Stimulated activated naive CD8-positive, alpha-beta T cell treated with anti-CD3 and anti-CD28 coated beads, Interleukin-15, amount 100 ng/mL, for 72 hours (primary cell): ENCODE data around the gene KIRREL3.

Source experiments
- ATAC-seq: fragments of 150-1000 bp; cut with Tn5 transposase; 2 replicates; pipeline ENCODE4 v1.10.0; 2021; ENCODE audit warnings: mild to moderate bottlenecking, moderate library complexity
- DNase-seq, 2 donors: peaks; one replicate each; pipeline ENCODE4 v3.0.0; 2021 to 2022
- H3K27ac Mint-ChIP-seq, 2 donors: one replicate each; pipeline ENCODE4 v1.8.0; 2022; ENCODE audit warnings: mild to moderate bottlenecking in 2 of 2, mixed read lengths in 2 of 2, moderate library complexity in 2 of 2
- H3K27me3 Mint-ChIP-seq: one replicate; pipeline ENCODE4 v1.8.0; 2022; ENCODE audit warnings: mixed read lengths
- H3K4me1 Mint-ChIP-seq: one replicate; pipeline ENCODE4 v1.8.0; 2022; ENCODE audit warnings: mild to moderate bottlenecking, mixed read lengths
- H3K4me3 Mint-ChIP-seq, 2 donors: one replicate each; pipeline ENCODE4 v1.8.0; 2022; ENCODE audit warnings: mild to moderate bottlenecking in 2 of 2, mixed read lengths in 2 of 2, moderate library complexity in 1 of 2
- H3K9me3 Mint-ChIP-seq, 2 donors: one replicate each; pipeline ENCODE4 v1.8.0; 2022; ENCODE audit warnings: mixed read lengths in 2 of 2

Gene KIRREL3

GRCh38 chr11:126655807-126656128 lies 344.8 kb downstream of the KIRREL3 start:
- H3K27me3 Mint-ChIP-seq: peaks cover 18% of the 10 kb centered on the region
- ATAC-seq: no peak
- H3K4me3 Mint-ChIP-seq: no peak overlapping the region
- peak overlapping the region in 1 of 2 donors; percentile 48 for H3K27ac Mint-ChIP-seq
- no peak for DNase-seq
- H3K4me1 Mint-ChIP-seq: no peaks in the 10 kb centered on the region
- no peaks in the 10 kb centered on the region for H3K9me3 Mint-ChIP-seq

- no peak for ATAC-seq
- Mint-ChIP-seq H3K9me3 (no peaks in the 10 kb centered on the region), H3K27me3 (peaks cover 18% of the 10 kb centered on the region), H3K4me3 (no peak overlapping the region), H3K4me1 (no peaks in the 10 kb centered on the region), H3K27ac (peak overlapping the region in 1 of 2 donors; percentile 48)
- DNase-seq: no peak
Observed at GRCh38 chr11:126654886-126655806, 345.4 kb downstream of the KIRREL3 start.

- Mint-ChIP-seq H3K4me1 (no peaks in the 10 kb centered on the region), H3K9me3 (no peaks in the 10 kb centered on the region)
Observed at GRCh38 chr11:126653040-126653439, 347.5 kb downstream of the KIRREL3 start.

GRCh38 chr11:126647735-126648134 lies 352.8 kb downstream of the KIRREL3 start:
- no peak for DNase-seq
- no peak overlapping the region for H3K27ac Mint-ChIP-seq
- no peaks in the 10 kb centered on the region for H3K4me1 Mint-ChIP-seq

More at GRCh38 chr11:126653040-126653439, 347.5 kb downstream of the KIRREL3 start:
- no peak for ATAC-seq
- H3K4me3 Mint-ChIP-seq: no peak overlapping the region
- H3K27ac Mint-ChIP-seq: no peak overlapping the region
- peaks cover 18% of the 10 kb centered on the region for H3K27me3 Mint-ChIP-seq
- DNase-seq: no peak

GRCh38 chr11:126646701-126647557 lies 353.6 kb downstream of the KIRREL3 start:
- ATAC-seq (no peak), DNase-seq (no peak)
- H3K9me3 Mint-ChIP-seq: no peaks in the 10 kb centered on the region
- H3K4me1 Mint-ChIP-seq: no peaks in the 10 kb centered on the region
- H3K27ac Mint-ChIP-seq: no peak overlapping the region
- H3K4me3 Mint-ChIP-seq: no peak overlapping the region
- H3K27me3 Mint-ChIP-seq: no peaks in the 10 kb centered on the region

More at GRCh38 chr11:126647735-126648134, 352.8 kb downstream of the KIRREL3 start:
- no peaks in the 10 kb centered on the region for H3K9me3 Mint-ChIP-seq
- H3K4me3 Mint-ChIP-seq: no peak overlapping the region
- H3K27me3 Mint-ChIP-seq: peaks cover 5% of the 10 kb centered on the region
- ATAC-seq: no peak

- Mint-ChIP-seq H3K27me3 (no peaks in the 10 kb centered on the region), H3K4me3 (no peak overlapping the region), H3K4me1 (no peaks in the 10 kb centered on the region), H3K9me3 (no peaks in the 10 kb centered on the region), H3K27ac (no peak overlapping the region)
- no peak for ATAC-seq
- no peak for DNase-seq
Observed at GRCh38 chr11:126645186-126645585, 355.4 kb downstream of the KIRREL3 start.

GRCh38 chr11:126640186-126640585 lies 360.4 kb downstream of the KIRREL3 start:
- ATAC-seq (no peak), DNase-seq (no peak)
- H3K27ac Mint-ChIP-seq: no peak overlapping the region
- peaks cover 11% of the 10 kb centered on the region for H3K27me3 Mint-ChIP-seq
- H3K4me1 Mint-ChIP-seq: no peaks in the 10 kb centered on the region
- no peaks in the 10 kb centered on the region for H3K9me3 Mint-ChIP-seq
- no peak overlapping the region for H3K4me3 Mint-ChIP-seq

GRCh38 chr11:126639692-126640091 lies 360.9 kb downstream of the KIRREL3 start:
- peaks cover 11% of the 10 kb centered on the region for H3K27me3 Mint-ChIP-seq
- H3K4me3 Mint-ChIP-seq: no peak overlapping the region
- no peaks in the 10 kb centered on the region for H3K9me3 Mint-ChIP-seq
- H3K4me1 Mint-ChIP-seq: no peaks in the 10 kb centered on the region
- no peak for ATAC-seq
- no peak for DNase-seq
- no peak overlapping the region for H3K27ac Mint-ChIP-seq

GRCh38 chr11:126638648-126639047 lies 361.9 kb downstream of the KIRREL3 start:
- no peak for DNase-seq
- Mint-ChIP-seq H3K4me1 (no peaks in the 10 kb centered on the region), H3K4me3 (no peak overlapping the region)

GRCh38 chr11:126637795-126638175 lies 362.8 kb downstream of the KIRREL3 start:
- H3K27ac Mint-ChIP-seq: no peak overlapping the region
- no peaks in the 10 kb centered on the region for H3K9me3 Mint-ChIP-seq
- no peaks in the 10 kb centered on the region for H3K4me1 Mint-ChIP-seq
- H3K27me3 Mint-ChIP-seq: peaks cover 11% of the 10 kb centered on the region
- DNase-seq (no peak), ATAC-seq (no peak)
- no peak overlapping the region for H3K4me3 Mint-ChIP-seq

More at GRCh38 chr11:126638648-126639047, 361.9 kb downstream of the KIRREL3 start:
- Mint-ChIP-seq H3K27ac (peak overlapping the region in 1 of 2 donors; percentile 70), H3K9me3 (no peaks in the 10 kb centered on the region), H3K27me3 (peaks cover 11% of the 10 kb centered on the region)
- no peak for ATAC-seq

GRCh38 chr11:126636911-126637794 lies 363.4 kb downstream of the KIRREL3 start:
- no peak overlapping the region for H3K27ac Mint-ChIP-seq
- DNase-seq (no peak), ATAC-seq (no peak)
- H3K4me3 Mint-ChIP-seq: no peak overlapping the region
- no peaks in the 10 kb centered on the region for H3K4me1 Mint-ChIP-seq
- no peaks in the 10 kb centered on the region for H3K9me3 Mint-ChIP-seq
- H3K27me3 Mint-ChIP-seq: peaks cover 11% of the 10 kb centered on the region

GRCh38 chr11:126635511-126635910 lies 365.1 kb downstream of the KIRREL3 start:
- DNase-seq: no peak
- Mint-ChIP-seq H3K4me3 (no peak overlapping the region), H3K4me1 (no peaks in the 10 kb centered on the region), H3K9me3 (no peaks in the 10 kb centered on the region), H3K27me3 (peaks cover 18% of the 10 kb centered on the region), H3K27ac (no peak overlapping the region)
- no peak for ATAC-seq

GRCh38 chr11:126634963-126635362 lies 365.6 kb downstream of the KIRREL3 start:
- Mint-ChIP-seq H3K27ac (no peak overlapping the region), H3K9me3 (no peaks in the 10 kb centered on the region), H3K27me3 (peaks cover 18% of the 10 kb centered on the region), H3K4me1 (no peaks in the 10 kb centered on the region), H3K4me3 (no peak overlapping the region)
- no peak for ATAC-seq
- DNase-seq: no peak

- H3K4me3 Mint-ChIP-seq: no peak overlapping the region
- H3K27me3 Mint-ChIP-seq: peaks cover 18% of the 10 kb centered on the region
- no peaks in the 10 kb centered on the region for H3K9me3 Mint-ChIP-seq
- DNase-seq: no peak
- no peak for ATAC-seq
- H3K27ac Mint-ChIP-seq: no peak overlapping the region
- no peaks in the 10 kb centered on the region for H3K4me1 Mint-ChIP-seq
Observed at GRCh38 chr11:126633330-126633729, 367.2 kb downstream of the KIRREL3 start.
